ENCODE data around the gene MOCS1.

DNA sequence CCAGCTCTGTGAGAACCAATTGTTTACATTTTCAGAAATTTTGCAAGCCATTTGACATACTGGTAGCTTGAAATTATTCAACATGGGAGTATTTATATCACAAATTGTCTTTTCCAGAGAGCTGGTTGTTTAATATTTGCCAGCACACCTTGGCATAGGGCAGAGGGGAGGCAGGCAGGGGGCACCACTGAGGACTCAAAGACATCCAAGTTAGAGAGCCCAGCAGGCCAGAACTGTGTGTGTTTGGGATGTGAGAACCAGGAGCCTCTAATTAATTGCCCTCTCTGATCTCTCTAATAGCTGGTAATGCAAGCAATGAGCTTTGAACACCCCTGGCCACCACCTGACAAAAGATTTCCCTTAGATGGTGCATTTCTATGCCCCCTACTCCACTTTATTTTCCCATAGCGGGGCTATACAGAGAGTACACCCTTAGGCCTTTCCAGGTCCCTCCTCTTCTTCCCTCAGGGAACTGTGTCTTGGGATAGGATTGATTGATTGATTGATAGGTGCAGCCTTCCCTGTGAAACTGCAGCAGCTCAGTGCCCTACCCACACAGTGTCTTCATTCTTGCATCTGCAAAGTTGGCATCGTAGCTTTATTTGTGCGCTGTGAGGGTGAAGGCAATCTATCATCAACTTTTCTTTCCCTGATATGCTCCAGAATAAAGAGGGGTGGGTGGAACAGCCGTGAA, 29.2 kb downstream of the MOCS1 start:
- TF ChIP-seq, protein P1, sequence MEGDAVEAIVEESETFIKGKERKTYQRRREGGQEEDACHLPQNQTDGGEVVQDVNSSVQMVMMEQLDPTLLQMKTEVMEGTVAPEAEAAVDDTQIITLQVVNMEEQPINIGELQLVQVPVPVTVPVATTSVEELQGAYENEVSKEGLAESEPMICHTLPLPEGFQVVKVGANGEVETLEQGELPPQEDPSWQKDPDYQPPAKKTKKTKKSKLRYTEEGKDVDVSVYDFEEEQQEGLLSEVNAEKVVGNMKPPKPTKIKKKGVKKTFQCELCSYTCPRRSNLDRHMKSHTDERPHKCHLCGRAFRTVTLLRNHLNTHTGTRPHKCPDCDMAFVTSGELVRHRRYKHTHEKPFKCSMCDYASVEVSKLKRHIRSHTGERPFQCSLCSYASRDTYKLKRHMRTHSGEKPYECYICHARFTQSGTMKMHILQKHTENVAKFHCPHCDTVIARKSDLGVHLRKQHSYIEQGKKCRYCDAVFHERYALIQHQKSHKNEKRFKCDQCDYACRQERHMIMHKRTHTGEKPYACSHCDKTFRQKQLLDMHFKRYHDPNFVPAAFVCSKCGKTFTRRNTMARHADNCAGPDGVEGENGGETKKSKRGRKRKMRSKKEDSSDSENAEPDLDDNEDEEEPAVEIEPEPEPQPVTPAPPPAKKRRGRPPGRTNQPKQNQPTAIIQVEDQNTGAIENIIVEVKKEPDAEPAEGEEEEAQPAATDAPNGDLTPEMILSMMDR (IDR thresholded peaks at IDR 0.05; ENCODE audit: insufficient read depth, low read depth, low read length) = no peak
- no peak for TF ChIP-seq EZH2 (IDR thresholded peaks at IDR 0.05; ENCODE audit: insufficient read depth, low read length)
